Stomach (tissue), 4 donors: ENCODE data around the gene COL1A1.

ENCODE experiments used
- CTCF ChIP-seq, 7 experiments: fragments of 450-650 bp in 4 of 7; fragments of 200-600 bp in 3 of 7; sonication (generic) in 3 of 7; IDR thresholded peaks; one replicate each; pipeline ENCODE4 v1.5.1; 2016 to 2019; ENCODE audit warnings: antibody characterized with exemption in 7 of 7, control low read depth in 2 of 7, mild to moderate bottlenecking in 1 of 7
- EP300 ChIP-seq: sonication (generic); formaldehyde crosslinking; IDR thresholded peaks from one replicate; pipeline ENCODE4 v1.6.1; 2017; ENCODE audit warnings: antibody characterized with exemption

- TF ChIP-seq CTCF (IDR thresholded peaks at IDR 0.05), result no peak
- no peak for TF ChIP-seq EP300
Measured at GRCh38 chr17:50137042-50137441, 64.4 kb downstream of the COL1A1 start.
